ENCODE measurements around the gene NLGN1. TPM values are rescaled to one million over a fixed set of nuclear protein-coding genes. Genes with fewer than 3 reads are reported as not detected.

The NLGN1 gene
- total RNA-seq, 1 donor, result 0.10 TPM

DNA sequence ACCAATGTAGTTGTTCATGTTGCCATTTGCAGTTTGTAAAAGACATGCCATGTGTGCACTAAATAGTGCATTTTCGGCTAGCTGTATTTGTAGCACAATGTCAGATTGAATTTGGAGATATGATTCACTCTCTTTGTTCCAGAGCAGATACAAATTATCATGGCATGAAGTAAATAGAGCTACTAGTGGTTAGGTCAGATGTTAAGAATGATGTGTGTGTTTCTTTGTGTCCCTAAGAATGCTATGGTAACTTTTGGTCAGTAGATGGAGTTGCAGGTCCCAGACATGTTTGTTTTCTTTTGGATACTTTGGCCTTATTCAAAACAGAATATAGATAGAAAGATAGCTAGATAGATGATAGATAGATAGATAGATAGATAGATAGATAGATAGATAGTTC lies 595.8 kb downstream of the NLGN1 start:
- Histone ChIP-seq H3K9me3 (ENCODE audit: low read depth, low read length) (no peaks in the 10 kb centered on the region), H3K4me1 (ENCODE audit: insufficient read depth, low read length) (no peaks in the 10 kb centered on the region), H3K27me3 (ENCODE audit: insufficient read depth, low read length) (no peaks in the 10 kb centered on the region), H3K4me3 (ENCODE audit: low read length) (no peak overlapping the region)

DNA sequence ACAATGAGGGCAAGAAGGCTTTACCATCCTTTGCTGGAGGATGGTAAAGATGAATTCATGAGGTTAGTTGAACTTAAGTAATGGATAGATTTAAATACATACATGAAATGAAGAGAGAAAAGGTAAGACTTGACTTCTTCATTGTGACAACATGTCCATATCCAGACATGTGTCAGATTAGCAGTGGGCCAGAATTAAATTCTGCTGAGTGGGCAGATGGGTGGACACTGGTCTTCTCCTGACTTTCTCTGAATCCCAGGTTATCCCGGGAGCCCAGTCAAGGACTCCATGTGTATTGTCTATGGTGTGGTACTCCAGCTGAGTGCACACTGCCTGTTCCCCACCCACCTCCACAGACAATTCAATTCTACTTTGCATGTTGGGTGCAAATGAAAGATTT lies 603.1 kb downstream of the NLGN1 start:
- H3K27me3 ChIP-seq (ENCODE audit: insufficient read depth, low read length), result no peaks in the 10 kb centered on the region
- H3K9me3 ChIP-seq (ENCODE audit: low read depth, low read length), result no peaks in the 10 kb centered on the region
- no peaks in the 10 kb centered on the region for H3K4me1 ChIP-seq (ENCODE audit: insufficient read depth, low read length)
- H3K4me3 ChIP-seq (ENCODE audit: low read length), result no peak overlapping the region

DNA sequence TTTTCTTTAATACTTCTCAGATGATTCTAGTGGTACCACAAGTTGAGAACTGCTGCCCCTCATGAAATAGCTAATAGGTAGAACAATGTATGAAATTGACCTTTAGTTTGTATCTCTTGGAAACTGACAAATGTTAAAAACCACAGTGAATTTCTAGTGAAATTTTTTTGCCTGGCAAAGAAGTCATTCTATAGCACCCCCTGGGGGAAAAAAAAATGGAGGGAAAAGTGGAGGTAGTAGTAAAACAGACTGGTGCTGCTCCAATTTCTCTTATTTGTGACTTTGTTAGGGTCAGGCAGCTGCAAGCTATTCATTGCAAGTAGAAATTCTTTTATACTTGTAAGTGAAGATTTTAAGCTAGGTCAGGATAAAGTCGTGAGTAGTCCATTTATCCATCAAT lies 605.0 kb downstream of the NLGN1 start:
- no peaks in the 10 kb centered on the region for H3K9me3 ChIP-seq (ENCODE audit: low read depth, low read length)
- H3K4me1 ChIP-seq (ENCODE audit: insufficient read depth, low read length), result no peaks in the 10 kb centered on the region
- no peak overlapping the region for H3K4me3 ChIP-seq (ENCODE audit: low read length)
- H3K27me3 ChIP-seq (ENCODE audit: insufficient read depth, low read length), result no peaks in the 10 kb centered on the region

DNA sequence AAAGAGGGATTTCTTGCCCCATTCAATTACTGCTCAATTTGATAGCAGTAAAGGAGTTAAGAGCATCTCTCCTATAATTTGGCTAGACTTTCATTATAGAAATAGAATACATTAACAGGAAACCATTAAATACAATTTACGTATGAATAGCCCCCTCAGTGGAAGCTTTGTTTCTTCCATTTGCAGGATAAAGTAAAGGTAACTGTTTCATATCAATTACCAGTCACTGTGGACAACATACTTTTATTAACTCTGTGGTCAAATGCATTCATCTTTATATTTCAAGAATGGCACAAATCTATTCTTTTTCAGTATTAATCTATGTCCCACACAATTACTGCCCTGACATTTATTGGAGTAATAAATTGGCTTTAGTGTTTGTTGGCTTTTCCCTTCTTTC lies 613.4 kb downstream of the NLGN1 start:
- Histone ChIP-seq H3K9me3 (ENCODE audit: low read depth, low read length) (no peaks in the 10 kb centered on the region), H3K4me3 (ENCODE audit: low read length) (no peak overlapping the region), H3K27me3 (ENCODE audit: insufficient read depth, low read length) (no peaks in the 10 kb centered on the region), H3K4me1 (ENCODE audit: insufficient read depth, low read length) (no peaks in the 10 kb centered on the region)

DNA sequence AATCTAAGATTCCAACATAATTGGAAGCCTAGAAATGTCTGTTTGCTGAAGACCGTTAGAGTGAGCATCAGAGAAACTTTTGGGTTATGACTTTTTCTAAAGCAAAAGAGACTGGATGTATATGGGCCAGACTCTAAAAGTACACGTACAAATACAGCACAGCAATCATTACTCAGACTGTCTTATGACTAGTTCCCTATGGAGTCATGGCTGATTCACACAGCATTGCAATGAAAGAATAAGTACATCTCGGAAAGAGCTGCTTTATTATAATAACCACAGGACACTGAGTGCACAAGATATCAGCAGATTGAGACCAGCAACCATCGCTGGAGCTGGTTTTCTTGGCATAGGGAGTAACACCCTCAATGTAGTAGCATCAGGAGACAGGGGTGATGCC lies 618.6 kb downstream of the NLGN1 start:
- Histone ChIP-seq H3K27me3 (ENCODE audit: insufficient read depth, low read length) (no peaks in the 10 kb centered on the region), H3K4me3 (ENCODE audit: low read length) (no peak overlapping the region), H3K9me3 (ENCODE audit: low read depth, low read length) (no peaks in the 10 kb centered on the region), H3K4me1 (ENCODE audit: insufficient read depth, low read length) (no peaks in the 10 kb centered on the region)

DNA sequence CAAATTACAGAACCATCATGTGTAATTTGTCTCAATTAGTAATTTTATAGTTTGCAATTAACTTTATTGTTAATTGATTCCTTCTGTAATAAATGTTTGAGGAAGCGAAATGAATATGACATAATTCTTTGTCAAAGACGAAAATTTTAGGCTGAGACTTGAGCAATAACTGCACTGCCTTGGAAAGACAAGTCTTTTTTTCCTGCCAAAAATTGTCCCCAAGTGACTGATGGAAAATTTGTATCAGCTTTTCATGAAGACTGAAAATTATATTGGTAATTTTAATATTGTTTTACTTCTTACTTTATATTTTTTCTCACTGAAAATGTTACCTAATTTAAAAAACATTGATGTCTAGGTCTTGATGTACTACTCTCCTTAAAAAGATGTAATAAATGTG lies 622.6 kb downstream of the NLGN1 start:
- H3K4me1 ChIP-seq (ENCODE audit: insufficient read depth, low read length), result no peaks in the 10 kb centered on the region
- H3K4me3 ChIP-seq (ENCODE audit: low read length), result no peak overlapping the region
- no peaks in the 10 kb centered on the region for H3K9me3 ChIP-seq (ENCODE audit: low read depth, low read length)
- H3K27me3 ChIP-seq (ENCODE audit: insufficient read depth, low read length), result no peaks in the 10 kb centered on the region

DNA sequence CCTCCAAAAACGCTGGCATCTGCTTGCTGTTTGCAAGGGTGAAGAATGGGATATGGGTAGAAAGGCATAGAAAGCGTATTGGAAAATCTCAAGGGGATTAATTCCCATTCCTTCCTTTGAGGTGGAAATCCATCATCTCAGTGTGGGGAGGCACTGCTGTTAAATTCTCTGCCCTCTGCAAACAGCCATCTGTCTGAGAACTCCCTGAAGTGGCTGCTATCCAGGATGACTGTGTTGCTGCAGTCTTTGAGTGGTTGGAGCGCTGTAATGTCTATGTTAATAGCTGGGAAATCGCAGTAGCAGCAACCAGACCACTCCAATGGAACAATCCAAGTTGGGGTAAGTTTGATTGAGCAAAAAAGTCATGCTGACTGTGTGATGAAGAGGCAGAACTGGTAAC lies 625.9 kb downstream of the NLGN1 start:
- no peaks in the 10 kb centered on the region for H3K4me1 ChIP-seq (ENCODE audit: insufficient read depth, low read length)
- no peaks in the 10 kb centered on the region for H3K27me3 ChIP-seq (ENCODE audit: insufficient read depth, low read length)
- no peaks in the 10 kb centered on the region for H3K9me3 ChIP-seq (ENCODE audit: low read depth, low read length)
- no peak overlapping the region for H3K4me3 ChIP-seq (ENCODE audit: low read length)

DNA sequence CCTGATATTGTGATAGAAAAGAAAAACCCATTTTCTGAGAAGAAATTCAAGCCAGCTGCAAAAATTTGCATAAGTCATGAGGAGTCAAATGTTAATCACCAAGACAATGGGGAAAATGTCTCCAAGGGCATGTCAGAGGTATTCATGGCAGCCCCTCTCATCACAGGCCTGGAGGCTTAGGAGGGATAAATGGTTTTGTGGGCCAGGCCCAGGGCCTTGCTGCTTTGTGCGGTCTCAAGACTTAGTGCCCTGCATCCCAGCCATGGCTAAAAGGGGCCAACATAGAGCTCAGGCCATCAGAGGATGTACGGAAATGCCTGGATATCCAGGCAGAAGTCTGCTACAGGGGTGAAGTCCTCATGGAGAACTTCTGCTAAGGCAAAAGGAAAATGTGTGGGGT lies 631.1 kb downstream of the NLGN1 start:
- H3K27me3 ChIP-seq (ENCODE audit: insufficient read depth, low read length), result no peaks in the 10 kb centered on the region
- no peaks in the 10 kb centered on the region for H3K9me3 ChIP-seq (ENCODE audit: low read depth, low read length)
- no peak overlapping the region for H3K4me3 ChIP-seq (ENCODE audit: low read length)
- H3K4me1 ChIP-seq (ENCODE audit: insufficient read depth, low read length), result no peaks in the 10 kb centered on the region

DNA sequence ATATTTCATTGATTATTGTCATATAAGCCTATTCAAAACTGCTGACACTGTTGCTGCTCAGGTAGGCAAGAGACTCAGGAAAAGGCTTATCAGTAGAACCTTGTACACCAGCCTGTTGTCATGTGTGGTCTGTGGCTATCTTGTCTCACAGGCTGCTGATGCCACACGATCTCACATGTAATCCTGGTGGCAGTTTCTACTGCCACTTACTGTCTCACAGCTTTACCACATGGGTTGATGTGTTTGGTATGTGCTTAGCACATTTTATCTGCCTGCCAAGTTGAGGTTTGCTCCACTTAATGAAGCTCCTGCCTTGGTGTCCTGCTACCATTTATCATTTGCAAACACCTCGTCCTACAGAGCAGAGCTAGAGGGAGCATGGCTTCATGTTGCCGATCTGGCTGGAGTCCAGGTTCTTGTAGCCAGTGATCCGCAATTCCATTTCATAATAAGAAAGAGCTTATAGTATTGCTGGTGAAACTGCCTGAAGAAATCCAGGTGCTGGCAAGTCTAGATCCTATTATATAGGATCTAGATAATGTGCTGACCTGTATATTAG lies 637.9 kb downstream of the NLGN1 start:
- no peaks in the 10 kb centered on the region for H3K27me3 ChIP-seq (ENCODE audit: insufficient read depth, low read length)
- H3K4me3 ChIP-seq (ENCODE audit: low read length), result no peak overlapping the region

DNA sequence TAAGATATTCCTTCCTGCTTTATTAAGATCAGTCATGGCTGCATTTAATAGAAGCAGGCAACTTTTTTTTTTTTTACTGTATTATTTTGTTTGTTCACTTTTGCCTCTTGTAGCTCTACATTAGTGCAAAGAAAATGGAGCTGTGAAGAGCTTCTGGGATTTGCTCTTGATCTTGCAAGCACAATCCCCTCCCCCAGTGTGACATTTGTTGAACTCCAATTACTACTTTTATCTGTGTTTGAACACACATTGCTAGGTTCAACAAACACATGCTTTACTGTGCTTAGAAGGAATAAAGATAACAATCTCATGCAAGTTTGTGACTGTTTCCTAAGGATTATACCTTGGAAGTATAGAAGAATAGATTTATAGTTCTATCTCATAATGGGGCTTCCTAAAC lies 648.8 kb downstream of the NLGN1 start:
- H3K27me3 ChIP-seq (ENCODE audit: insufficient read depth, low read length), result no peaks in the 10 kb centered on the region

More for the DNA sequence above, 637.9 kb downstream of the NLGN1 start:
- no peaks in the 10 kb centered on the region for H3K4me1 ChIP-seq (ENCODE audit: insufficient read depth, low read length)
- H3K9me3 ChIP-seq (ENCODE audit: low read depth, low read length), result no peaks in the 10 kb centered on the region

DNA sequence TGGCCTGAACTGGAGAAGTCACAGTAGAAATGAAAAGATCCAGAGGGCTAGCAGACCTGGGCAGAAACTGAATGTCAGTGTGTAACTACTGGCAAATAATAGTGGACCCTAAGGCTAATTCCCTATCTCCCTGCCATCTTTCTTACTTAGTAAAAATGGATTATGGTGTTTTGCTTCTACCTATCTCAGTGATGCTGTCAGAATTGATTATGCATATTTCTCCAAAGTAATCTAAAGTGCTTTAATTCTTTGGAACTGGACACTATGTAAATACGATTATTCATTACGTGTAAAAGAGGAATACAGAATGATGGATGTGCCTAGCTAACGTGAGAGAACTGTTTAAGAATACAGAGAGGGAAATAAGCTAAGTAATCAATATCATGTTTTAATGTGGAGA lies 651.9 kb downstream of the NLGN1 start:
- Histone ChIP-seq H3K9me3 (ENCODE audit: low read depth, low read length) (peaks cover 6% of the 10 kb centered on the region), H3K4me1 (ENCODE audit: insufficient read depth, low read length) (no peaks in the 10 kb centered on the region), H3K27me3 (ENCODE audit: insufficient read depth, low read length) (no peaks in the 10 kb centered on the region), H3K4me3 (ENCODE audit: low read length) (no peak overlapping the region)

More for the DNA sequence above, 648.8 kb downstream of the NLGN1 start:
- H3K9me3 ChIP-seq (ENCODE audit: low read depth, low read length), result peaks cover 6% of the 10 kb centered on the region
- H3K4me1 ChIP-seq (ENCODE audit: insufficient read depth, low read length), result no peaks in the 10 kb centered on the region
- H3K4me3 ChIP-seq (ENCODE audit: low read length), result no peak overlapping the region

DNA sequence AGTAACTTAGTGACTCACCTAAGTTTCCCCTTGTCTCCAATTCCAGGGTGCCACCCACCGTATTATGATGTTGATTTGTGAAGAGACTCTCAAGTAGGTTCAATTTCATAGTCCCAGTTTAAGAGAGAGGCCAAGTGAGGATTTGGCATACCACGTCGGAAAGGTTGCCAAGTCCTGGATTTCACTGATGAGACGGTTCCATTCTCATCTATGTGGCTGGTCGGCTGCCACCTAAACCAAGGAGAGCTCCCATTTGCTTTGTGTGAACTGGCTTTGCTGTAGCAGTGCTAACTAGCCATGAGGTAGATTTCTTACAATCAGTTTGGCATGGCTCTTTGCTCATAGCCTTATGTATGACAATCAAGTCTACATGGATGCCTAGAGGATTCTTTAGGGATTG lies 653.6 kb downstream of the NLGN1 start:
- no peaks in the 10 kb centered on the region for H3K9me3 ChIP-seq (ENCODE audit: low read depth, low read length)
- no peaks in the 10 kb centered on the region for H3K4me1 ChIP-seq (ENCODE audit: insufficient read depth, low read length)
- H3K4me3 ChIP-seq (ENCODE audit: low read length), result no peak overlapping the region
- no peaks in the 10 kb centered on the region for H3K27me3 ChIP-seq (ENCODE audit: insufficient read depth, low read length)

DNA sequence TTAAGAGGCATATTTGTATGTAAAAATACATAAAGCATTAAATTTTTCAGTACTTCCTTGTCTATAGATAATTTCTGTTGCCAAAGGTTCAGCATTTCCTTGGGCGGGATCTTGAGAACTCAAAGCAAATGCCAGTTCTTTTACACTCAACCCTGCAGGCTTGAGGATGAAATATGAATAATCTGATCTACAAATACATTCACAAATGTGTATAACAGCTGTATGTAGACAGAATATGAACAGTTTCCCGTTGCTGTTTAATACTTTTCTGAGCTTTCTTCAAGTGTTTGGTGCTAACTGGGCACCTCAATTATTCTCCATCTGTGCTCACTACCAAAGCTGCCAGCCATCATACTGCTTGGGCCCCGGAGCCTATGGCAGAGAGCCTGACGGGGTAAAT lies 661.3 kb downstream of the NLGN1 start:
- Histone ChIP-seq H3K27me3 (ENCODE audit: insufficient read depth, low read length) (no peaks in the 10 kb centered on the region), H3K9me3 (ENCODE audit: low read depth, low read length) (peaks cover 11% of the 10 kb centered on the region), H3K4me1 (ENCODE audit: insufficient read depth, low read length) (no peaks in the 10 kb centered on the region), H3K4me3 (ENCODE audit: low read length) (no peak overlapping the region)

DNA sequence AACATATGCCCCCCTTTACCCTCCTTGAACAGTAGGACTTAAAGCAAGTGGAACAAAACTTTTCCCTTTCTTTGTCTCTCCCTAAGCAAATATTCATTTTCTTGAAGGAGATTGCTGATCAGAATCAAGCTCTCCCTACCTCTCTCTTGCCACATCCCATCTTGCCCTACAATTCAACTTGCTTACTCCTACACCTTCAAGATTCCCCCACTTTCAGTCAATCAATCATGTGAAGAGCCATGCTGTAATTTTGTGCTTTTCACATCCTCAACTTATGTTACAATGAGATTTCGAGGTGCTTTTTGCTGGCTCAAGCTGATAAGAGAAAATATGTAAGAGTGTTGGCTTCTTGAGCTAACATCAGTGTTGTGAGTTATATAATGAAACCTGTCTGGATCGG lies 662.9 kb downstream of the NLGN1 start:
- Histone ChIP-seq H3K9me3 (ENCODE audit: low read depth, low read length) (peaks cover 11% of the 10 kb centered on the region), H3K27me3 (ENCODE audit: insufficient read depth, low read length) (no peaks in the 10 kb centered on the region), H3K4me3 (ENCODE audit: low read length) (no peak overlapping the region), H3K4me1 (ENCODE audit: insufficient read depth, low read length) (no peaks in the 10 kb centered on the region)

DNA sequence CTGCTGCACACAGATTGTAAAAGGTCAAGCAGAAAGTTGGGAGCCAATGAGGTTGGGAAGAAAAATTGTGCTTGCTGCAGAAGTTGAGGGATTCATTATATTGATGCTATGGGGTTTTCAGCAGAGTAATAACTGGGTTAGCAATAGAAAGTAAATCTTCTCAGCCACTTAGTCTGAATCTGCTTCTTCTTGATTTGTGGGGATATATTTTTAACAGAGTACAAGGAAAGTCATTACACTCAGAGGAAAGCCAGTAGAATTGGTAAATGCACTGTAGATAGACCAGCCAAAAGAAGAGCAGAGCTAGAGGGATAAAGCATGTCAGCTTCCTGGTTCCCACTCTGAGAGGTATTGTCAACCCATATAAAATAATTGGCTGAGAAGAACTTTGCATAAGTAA lies 663.6 kb downstream of the NLGN1 start:
- Histone ChIP-seq H3K9me3 (ENCODE audit: low read depth, low read length) (peaks cover 11% of the 10 kb centered on the region), H3K4me1 (ENCODE audit: insufficient read depth, low read length) (no peaks in the 10 kb centered on the region), H3K4me3 (ENCODE audit: low read length) (no peak overlapping the region), H3K27me3 (ENCODE audit: insufficient read depth, low read length) (no peaks in the 10 kb centered on the region)

DNA sequence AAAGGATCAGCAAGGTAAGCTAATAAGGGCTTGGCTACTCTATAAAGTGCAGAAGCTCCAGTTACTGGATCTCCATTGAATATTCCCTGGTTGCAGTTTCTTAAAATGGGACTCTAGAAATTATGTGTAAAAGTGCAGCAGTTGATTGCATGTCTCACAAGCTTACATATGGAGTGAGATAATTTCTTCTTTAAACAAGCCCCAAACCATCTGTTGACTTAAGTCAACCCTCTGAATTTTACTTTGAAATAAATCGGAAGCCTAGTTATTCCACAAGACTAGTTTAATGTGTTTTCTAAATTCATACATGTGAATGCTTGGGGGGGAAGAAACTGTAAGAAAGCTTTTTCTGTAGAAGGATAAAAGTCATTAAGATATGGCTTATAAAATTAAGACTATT lies 664.2 kb downstream of the NLGN1 start:
- H3K9me3 ChIP-seq (ENCODE audit: low read depth, low read length), result peaks cover 11% of the 10 kb centered on the region
- no peaks in the 10 kb centered on the region for H3K4me1 ChIP-seq (ENCODE audit: insufficient read depth, low read length)
- no peak overlapping the region for H3K4me3 ChIP-seq (ENCODE audit: low read length)
- no peaks in the 10 kb centered on the region for H3K27me3 ChIP-seq (ENCODE audit: insufficient read depth, low read length)

DNA sequence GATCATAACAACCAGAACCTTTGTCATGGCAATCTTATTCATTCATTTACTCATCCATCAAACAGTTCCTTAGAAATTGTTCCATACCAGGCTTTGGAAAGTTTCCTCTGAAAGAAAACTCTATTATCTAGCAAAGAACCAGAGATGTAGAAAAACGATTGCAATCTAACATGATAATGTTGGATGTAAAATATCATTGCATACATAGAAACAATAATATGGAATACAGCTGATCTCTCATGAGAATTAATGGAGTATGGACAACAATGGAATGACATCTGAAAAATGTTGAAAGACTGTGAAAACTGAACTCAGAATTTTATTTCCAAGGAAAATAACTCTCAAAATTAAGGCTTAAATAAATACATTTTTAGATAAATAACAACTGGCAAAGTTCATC lies 665.4 kb downstream of the NLGN1 start:
- Histone ChIP-seq H3K27me3 (ENCODE audit: insufficient read depth, low read length) (no peaks in the 10 kb centered on the region), H3K9me3 (ENCODE audit: low read depth, low read length) (peaks cover 11% of the 10 kb centered on the region), H3K4me3 (ENCODE audit: low read length) (no peak overlapping the region), H3K4me1 (ENCODE audit: insufficient read depth, low read length) (no peaks in the 10 kb centered on the region)
